Right forelimb (tissue), 1 donor: ENCODE measurements around the gene USP32.
A peak's percentile ranks its signal among the peaks of the same experiment; 100 is the strongest.

ENCODE experiments used
- DNase-seq: peaks from one replicate; pipeline ENCODE4 v3.0.0-alpha.2; 2018

The USP32 gene

GRCh38 chr17:60149691-60150582 lies 242.0 kb downstream of the USP32 start, which contains the start of gene CA4:
TSS of gene CA4 (plus strand) at chr17:60149973. CDS start at chr17:60150035, 62 bp downstream.
- no peak for DNase-seq

DNA sequence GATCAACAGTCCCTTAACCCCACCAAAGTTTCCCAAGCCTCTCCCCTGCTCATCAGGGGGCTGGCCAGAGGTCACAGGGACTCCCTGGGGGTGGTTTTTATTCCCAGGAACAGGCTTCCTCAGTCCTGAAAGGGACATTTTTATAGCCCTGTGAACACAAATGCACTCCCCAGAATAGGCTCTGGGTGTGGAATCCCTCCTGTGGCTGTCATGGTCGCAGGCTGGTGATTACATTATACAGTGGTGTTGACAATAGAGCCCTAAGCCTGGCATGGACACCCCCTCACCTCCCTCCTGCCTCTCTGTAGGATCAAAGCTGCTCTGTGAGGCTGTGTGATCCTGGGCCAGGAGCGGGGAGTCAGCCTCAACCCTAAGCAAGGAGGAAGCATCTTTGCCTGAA lies 243.6 kb downstream of the USP32 start:
- no peak for DNase-seq

- DNase-seq = no peak
Measured at GRCh38 chr17:60147553-60148223, 244.2 kb downstream of the USP32 start.

DNA sequence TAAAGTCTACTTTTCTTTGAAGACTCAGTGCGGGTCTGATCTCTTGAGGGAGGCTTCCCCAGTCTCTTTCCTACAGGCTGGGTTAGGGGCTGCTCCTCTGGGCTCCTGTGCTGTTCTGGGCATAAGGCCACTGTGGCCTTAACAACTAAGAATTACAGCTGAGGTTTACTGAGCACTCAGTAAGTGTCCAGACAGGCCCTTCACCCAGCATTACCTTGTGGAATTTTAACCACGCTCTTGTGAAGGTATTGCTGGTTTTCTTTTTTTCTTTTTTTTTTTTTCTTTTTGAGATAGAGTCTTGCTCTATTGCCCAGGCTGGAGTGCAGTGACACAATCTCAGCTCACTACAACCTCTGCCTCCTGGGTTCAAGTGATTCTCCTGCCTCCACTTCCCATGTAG lies 245.7 kb downstream of the USP32 start:
- no peak for DNase-seq

DNA sequence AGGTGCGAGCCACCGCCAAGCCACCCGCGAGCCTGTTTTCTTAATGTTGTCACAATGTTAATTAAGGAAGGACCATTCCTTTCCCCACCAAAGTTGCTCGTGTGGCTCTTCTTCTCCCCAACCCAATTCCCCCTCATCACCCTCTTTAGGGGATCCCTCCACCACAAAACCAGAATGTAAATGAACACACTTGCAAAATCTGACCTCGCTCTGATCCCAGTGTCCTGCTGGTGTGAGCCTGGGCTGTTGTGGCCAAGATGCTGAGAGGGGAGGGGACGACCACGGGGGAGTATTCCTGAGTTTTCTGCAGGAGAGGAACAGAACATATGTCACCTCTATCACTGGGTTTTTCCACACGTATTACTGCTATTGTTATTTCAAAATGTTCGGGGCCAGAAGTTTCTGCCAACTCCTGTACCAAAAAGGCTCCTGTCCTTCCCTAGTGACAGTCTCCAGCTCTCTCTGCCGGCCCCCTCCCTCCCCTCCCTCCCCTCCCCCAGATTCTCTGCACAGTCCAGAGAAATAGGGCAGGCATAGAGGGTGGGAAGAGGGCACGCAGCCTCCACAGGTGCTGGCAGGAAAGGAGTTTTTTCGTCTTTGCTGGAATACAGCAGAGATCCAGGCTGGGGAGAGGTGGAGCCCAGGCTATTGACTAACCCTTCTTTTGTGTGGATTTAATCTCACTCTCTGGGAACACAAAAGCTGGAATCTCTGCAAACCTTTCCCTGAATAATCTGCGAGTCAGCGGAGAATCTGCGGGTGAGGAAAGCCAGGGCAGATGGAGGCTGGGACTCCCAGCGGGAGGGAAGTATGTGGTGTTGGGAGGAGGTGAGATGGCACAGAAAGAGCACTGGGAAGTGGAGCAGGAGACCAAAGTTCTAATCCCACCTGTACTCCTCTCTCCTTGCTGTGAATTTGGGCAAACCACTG lies 246.7 kb downstream of the USP32 start:
- DNase-seq = no peak

- peak; percentile 77 for DNase-seq
Measured at GRCh38 chr17:60142872-60143499, 248.9 kb downstream of the USP32 start.

GRCh38 chr17:60141111-60142018 lies 250.6 kb downstream of the USP32 start:
- DNase-seq = no peak

DNA sequence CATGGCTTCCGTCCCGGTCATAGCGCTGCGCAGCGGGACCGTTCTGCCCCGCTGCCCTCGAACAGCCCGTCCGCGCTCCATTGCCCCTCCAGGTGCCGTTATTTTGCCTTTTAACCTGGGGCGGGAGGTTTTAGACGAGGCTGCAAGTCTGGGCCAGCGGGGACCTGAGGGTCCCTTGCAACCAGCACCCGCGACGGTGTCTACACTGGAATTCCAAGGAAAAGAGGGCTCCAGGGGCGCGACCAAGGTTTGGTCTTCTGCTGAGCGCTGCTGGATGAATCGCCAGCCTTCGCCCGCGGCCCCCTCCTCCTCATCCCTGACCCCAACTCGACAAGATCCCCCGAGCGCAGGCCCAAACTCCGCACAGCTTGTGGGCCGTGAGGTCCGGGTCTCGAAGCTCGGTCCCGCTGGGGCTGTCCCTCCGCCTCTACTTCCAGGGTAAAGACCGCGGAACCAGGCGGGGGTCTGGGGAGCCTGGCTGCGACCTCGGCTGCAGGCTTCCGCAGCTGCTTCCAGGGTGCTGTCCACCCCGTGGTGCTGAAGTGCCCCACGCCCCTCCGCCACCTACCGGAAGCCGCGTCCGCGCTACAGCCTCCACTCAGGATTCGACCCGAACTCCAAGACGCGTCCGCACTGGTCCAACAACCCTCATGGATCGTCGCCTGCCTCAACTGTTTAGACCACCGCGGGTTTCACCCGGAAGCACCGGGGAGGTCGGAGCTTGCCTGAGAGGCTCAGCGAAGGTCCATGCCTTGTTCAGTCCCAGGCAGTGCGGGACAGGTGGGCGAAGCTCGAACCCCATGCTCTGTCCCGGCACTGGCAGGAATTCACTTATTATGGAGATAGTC lies 252.3 kb downstream of the USP32 start:
- peak; percentile 86 for DNase-seq

- DNase-seq = no peak
Measured at GRCh38 chr17:60138769-60139437, 253.0 kb downstream of the USP32 start.

GRCh38 chr17:60137731-60138130 lies 254.2 kb downstream of the USP32 start:
- no peak for DNase-seq

- DNase-seq = no peak
Measured at GRCh38 chr17:60135951-60136666, 255.8 kb downstream of the USP32 start.

GRCh38 chr17:60135151-60135950 lies 256.6 kb downstream of the USP32 start:
- DNase-seq = peak; percentile 81

DNA sequence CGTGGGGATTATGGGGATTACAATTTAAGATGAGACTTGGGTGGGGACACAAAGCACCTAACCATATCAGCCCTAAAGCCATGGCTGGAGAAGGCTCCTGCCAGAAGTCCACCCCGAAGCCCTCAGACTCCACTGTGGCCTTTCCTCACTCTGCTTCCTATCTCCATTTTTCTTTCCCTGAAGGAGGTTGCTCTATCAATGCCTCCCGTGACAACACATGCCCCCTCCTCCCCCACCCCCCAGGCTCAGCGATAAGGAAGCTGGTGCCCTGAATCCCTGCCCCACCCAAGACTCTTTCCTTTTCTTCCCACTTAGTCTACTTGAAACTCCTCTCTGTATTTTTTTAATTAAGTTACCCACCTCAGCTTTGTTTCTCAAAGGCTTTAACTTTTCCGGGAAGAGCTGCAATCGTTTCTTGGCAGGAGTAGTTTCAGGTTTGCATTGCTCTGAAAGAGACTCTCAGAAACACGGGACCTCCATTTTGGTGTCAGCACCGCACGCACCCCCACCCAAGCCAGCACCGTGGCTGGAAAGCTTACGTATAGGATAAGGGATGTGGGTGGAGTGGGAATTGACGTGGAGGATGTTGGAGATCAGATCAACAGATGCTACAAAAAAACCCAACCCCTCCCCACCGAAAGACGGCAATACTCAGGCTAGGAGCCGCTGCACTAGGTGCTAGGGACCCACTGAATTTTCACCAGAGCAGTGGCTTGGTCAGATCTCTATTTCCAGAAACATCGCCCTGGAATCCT lies 257.4 kb downstream of the USP32 start:
- DNase-seq = peak; percentile 47

GRCh38 chr17:60130466-60130865 lies 261.5 kb downstream of the USP32 start:
- no peak for DNase-seq

DNA sequence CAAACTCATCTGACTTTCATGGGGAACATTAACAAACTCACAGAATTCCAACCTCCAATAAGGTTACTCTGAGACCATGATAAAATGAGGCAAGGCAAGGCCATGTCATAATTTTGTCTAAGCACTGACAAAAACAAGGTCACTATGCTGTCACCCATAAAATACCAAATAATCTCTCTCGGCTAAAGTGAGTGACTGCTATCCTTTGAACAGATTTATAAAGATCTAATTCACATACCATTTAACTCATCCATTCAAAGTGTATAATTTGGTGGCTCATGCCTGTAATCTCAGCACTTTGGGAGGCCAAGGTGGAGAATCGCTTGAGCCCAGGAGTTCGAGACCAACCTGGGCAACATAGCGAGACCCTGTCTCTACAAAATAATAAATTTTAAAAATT lies 262.8 kb downstream of the USP32 start:
- no peak for DNase-seq
